IMR-90 (cell line): ENCODE data around the gene CERS6. TPM values are rescaled to one million over a fixed set of nuclear protein-coding genes. Genes with fewer than 3 reads are reported as not detected.

ENCODE experiments used
- ATAC-seq: fragments of 200-7000 bp; cut with Tn5 transposase; 2 replicates; pipeline ENCODE4 v1.9.1; 2020; ENCODE audit warnings: low read depth, mild to moderate bottlenecking, moderate library complexity
- BruUV-seq: library from RNA; stranded (reverse); fragments of 400-500 nt; replicated peaks from 2 replicates; lab custom pipeline; 2021; lab: Mats Ljungman, UMichigan
- CTCF ChIA-PET: fragments of 300-600 bp; formaldehyde crosslinking; extraction: SDS; loops from one replicate; lab custom pipeline; 2021; ENCODE audit warnings: antibody characterized with exemption; lab: Yijun Ruan, JAX
- POLR2A ChIA-PET: fragments of 300-600 bp; sonication (Branson Sonifier 250); formaldehyde crosslinking; loops from one replicate; lab custom pipeline; 2022; ENCODE audit warnings: antibody characterized with exemption; ENCODE audit not compliant: unreplicated experiment; lab: Charles Lee
- DNase-seq: peaks from one replicate; pipeline ENCODE4 v3.0.0; 2013
- H2AFZ ChIP-seq: replicated peaks from 2 replicates; pipeline ENCODE3; 2013; ENCODE audit warnings: low read length, mild to moderate bottlenecking; ENCODE audit not compliant: poor library complexity
- H2AK5ac ChIP-seq: 2 replicates; pipeline ENCODE4 v1.6.1; 2013; ENCODE audit warnings: low read depth, low read length, inconsistent platforms
- H2AK9ac ChIP-seq: replicated peaks from 2 replicates; pipeline ENCODE3; 2013; ENCODE audit warnings: mild to moderate bottlenecking, low read depth, low read length, moderate library complexity; ENCODE audit not compliant: poor library complexity
- H2BK120ac ChIP-seq: 2 replicates; pipeline ENCODE4 v1.6.1; 2013; ENCODE audit warnings: low read depth, low read length, inconsistent platforms
- H2BK15ac ChIP-seq: 3 replicates; pipeline ENCODE4 v1.6.1; 2013; ENCODE audit warnings: low read depth, low read length, inconsistent platforms
- H2BK20ac ChIP-seq: 2 replicates; pipeline ENCODE4 v1.6.1; 2013; ENCODE audit warnings: low read depth, mild to moderate bottlenecking, inconsistent platforms, low read length, moderate library complexity
- H2BK5ac ChIP-seq: 2 replicates; pipeline ENCODE4 v1.6.1; 2013; ENCODE audit warnings: mild to moderate bottlenecking, low read depth, low read length, inconsistent platforms; ENCODE audit not compliant: poor library complexity, severe bottlenecking
- H3K14ac ChIP-seq: replicated peaks from 2 replicates; pipeline ENCODE4 v1.6.1; 2013; ENCODE audit warnings: low read depth, low read length, inconsistent platforms
- H3K18ac ChIP-seq: 2 replicates; pipeline ENCODE4 v1.6.1; 2013; ENCODE audit warnings: low read depth, low read length, control low read depth
- H3K23ac ChIP-seq: 2 replicates; pipeline ENCODE4 v1.6.1; 2013; ENCODE audit warnings: low read depth, low read length, inconsistent platforms
- H3K27ac ChIP-seq: 2 replicates; pipeline ENCODE4 v1.5.1; 2013; ENCODE audit warnings: mild to moderate bottlenecking, control low read depth, low read length; ENCODE audit not compliant: insufficient read depth
- H3K27me3 ChIP-seq: 2 replicates; pipeline ENCODE4 v1.6.1; 2013; ENCODE audit warnings: low read length; ENCODE audit not compliant: control insufficient read depth, insufficient read depth
- H3K36me3 ChIP-seq: 2 replicates; pipeline ENCODE4 v1.6.1; 2013; ENCODE audit warnings: low read length, mixed read lengths; ENCODE audit not compliant: control insufficient read depth, insufficient read depth
- H3K4ac ChIP-seq: 2 replicates; pipeline ENCODE4 v1.6.1; 2013; ENCODE audit warnings: low read depth, low read length, inconsistent platforms
- H3K4me1 ChIP-seq: 2 replicates; pipeline ENCODE4 v1.6.1; 2013; ENCODE audit warnings: low read length, mixed read lengths; ENCODE audit not compliant: control insufficient read depth, insufficient read depth
- H3K4me2 ChIP-seq: 2 replicates; pipeline ENCODE4 v1.6.1; 2013; ENCODE audit warnings: low read depth, mild to moderate bottlenecking, control low read depth, low read length, moderate library complexity
- H3K4me3 ChIP-seq: 2 replicates; pipeline ENCODE4 v1.5.1; 2013; ENCODE audit warnings: low read depth, mild to moderate bottlenecking, control low read depth, low read length, moderate library complexity; ENCODE audit not compliant: insufficient read depth
- H3K56ac ChIP-seq: 2 replicates; pipeline ENCODE4 v1.6.1; 2013; ENCODE audit warnings: low read length, inconsistent platforms; ENCODE audit not compliant: insufficient read depth; ENCODE audit errors: extremely low read depth
- H3K79me1 ChIP-seq, 2 experiments: 2 replicates each; pipeline ENCODE4 v1.6.1; 2013; ENCODE audit warnings: low read length in 2 of 2, inconsistent platforms in 1 of 2, low read depth in 1 of 2
- H3K9ac ChIP-seq: 2 replicates; pipeline ENCODE4 v1.6.1; 2013; ENCODE audit warnings: low read depth, low read length, control low read depth
- H3K9me1 ChIP-seq: 2 replicates; pipeline ENCODE4 v1.6.1; 2013; ENCODE audit warnings: low read length, inconsistent platforms; ENCODE audit not compliant: insufficient read depth
- H3K9me3 ChIP-seq: 2 replicates; pipeline ENCODE4 v1.6.1; 2013; ENCODE audit warnings: low read length; ENCODE audit not compliant: control insufficient read depth, insufficient read depth
- H4K20me1 ChIP-seq: 2 replicates; pipeline ENCODE4 v1.6.1; 2013; ENCODE audit warnings: low read length, inconsistent platforms; ENCODE audit not compliant: insufficient read depth
- H4K5ac ChIP-seq: 2 replicates; pipeline ENCODE4 v1.6.1; 2013; ENCODE audit warnings: mild to moderate bottlenecking, low read depth, low read length, control low read depth
- H4K8ac ChIP-seq, 2 experiments: 2 replicates each; pipeline ENCODE4 v1.6.1; 2013; ENCODE audit warnings: low read depth in 2 of 2, low read length in 2 of 2, control low read depth in 1 of 2, inconsistent platforms in 1 of 2
- H4K91ac ChIP-seq: 2 replicates; pipeline ENCODE4 v1.6.1; 2013; ENCODE audit warnings: low read depth, low read length, inconsistent platforms; ENCODE audit not compliant: insufficient read depth
- BHLHE40 ChIP-seq: fragments of 150-350 bp; IDR thresholded peaks from 2 replicates; pipeline ENCODE4 v1.6.1; 2016; ENCODE audit warnings: mild to moderate bottlenecking, low read depth, low read length
- CHD1 ChIP-seq: IDR thresholded peaks from 2 replicates; pipeline ENCODE4 v1.6.1; 2012; ENCODE audit warnings: low read depth, low read length, improper control_type of control experiment
- MAFK ChIP-seq: IDR thresholded peaks from 2 replicates; pipeline ENCODE4 v1.6.1; 2012; ENCODE audit warnings: low read depth, low read length, improper control_type of control experiment
- MAZ ChIP-seq: IDR thresholded peaks from 2 replicates; pipeline ENCODE4 v1.6.1; 2012; ENCODE audit warnings: low read depth, mild to moderate bottlenecking, low read length, improper control_type of control experiment, moderate library complexity, borderline replicate concordance
- MXI1 ChIP-seq: IDR thresholded peaks from 2 replicates; pipeline ENCODE4 v1.6.1; 2012; ENCODE audit warnings: low read depth, mild to moderate bottlenecking, low read length, moderate library complexity, borderline replicate concordance
- POLR2A ChIP-seq: IDR thresholded peaks from 2 replicates; pipeline ENCODE4 v1.6.1; 2012; ENCODE audit warnings: mild to moderate bottlenecking, low read depth, low read length
- RAD21 ChIP-seq: IDR thresholded peaks from 2 replicates; pipeline ENCODE4 v1.6.1; 2012; ENCODE audit warnings: low read length, improper control_type of control experiment
- RCOR1 ChIP-seq: IDR thresholded peaks from 2 replicates; pipeline ENCODE4 v1.6.1; 2012; ENCODE audit warnings: mild to moderate bottlenecking, low read length, improper control_type of control experiment; ENCODE audit not compliant: insufficient replicate concordance
- SMC3 ChIP-seq: fragments of 150-350 bp; IDR thresholded peaks from 2 replicates; pipeline ENCODE4 v1.6.1; 2016; ENCODE audit warnings: low read depth, mild to moderate bottlenecking, antibody characterized with exemption, low read length, moderate library complexity
- WGBS, 2 experiments: methylation state at CpG; one replicate each; pipeline versions ENCODE4 v1.1.5 to v1.1.7; 2013; ENCODE audit warnings: missing lambda C conversion rate in 2 of 2; ENCODE audit not compliant: insufficient read length in 1 of 2; ENCODE audit errors: extremely low coverage in 2 of 2; 5-methylcytosine and 5-hydroxymethylcytosine counted together
- dilution Hi-C: fragments of 300-500 bp; cut with HindIII; formaldehyde crosslinking; loops from one replicate; pipeline ENCODE4 v1.14.3; 2018; ENCODE audit warnings: low sequenced_read_pairs; ENCODE audit not compliant: unreplicated experiment
- in situ Hi-C: fragments of 300-500 bp; cut with MboI; formaldehyde crosslinking; loops from 3 replicates; pipeline ENCODE4 v1.14.3; 2019; ENCODE audit warnings: low sequenced_read_pairs, inconsistent platforms, mixed read lengths
- intact Hi-C: fragments of 100-400 bp; cut with micrococcal nuclease; formaldehyde crosslinking; loops from 2 replicates; pipeline ENCODE4 v1.10.0; 2022
- polyA plus RNA-seq, 3 experiments: library from polyadenylated mRNA; depleted of rRNA; stranded (reverse); fragments of >200 nt; gene quantifications; 2 replicates each; pipeline ENCODE4 v1.2.3, GENCODE V29; 2012; ENCODE audit warnings: low replicate concordance in 1 of 3
- total RNA-seq: library from RNA; depleted of rRNA; stranded (reverse); fragments of >200 nt; gene quantifications from 2 replicates; pipeline ENCODE4 v1.2.3, GENCODE V29; 2012
- TF ChIP-seq, protein P1 (sequence below): fragments of 150-350 bp; IDR thresholded peaks from 2 replicates; pipeline ENCODE4 v1.6.1; 2016; ENCODE audit warnings: low read depth, mild to moderate bottlenecking, low read length, moderate library complexity, borderline replicate concordance

CERS6 gene
- total and polyA plus RNA-seq, 2 of the 4 experiments (the other 2 are of a cell fraction) = 2.1 to 5.7 TPM

DNA sequence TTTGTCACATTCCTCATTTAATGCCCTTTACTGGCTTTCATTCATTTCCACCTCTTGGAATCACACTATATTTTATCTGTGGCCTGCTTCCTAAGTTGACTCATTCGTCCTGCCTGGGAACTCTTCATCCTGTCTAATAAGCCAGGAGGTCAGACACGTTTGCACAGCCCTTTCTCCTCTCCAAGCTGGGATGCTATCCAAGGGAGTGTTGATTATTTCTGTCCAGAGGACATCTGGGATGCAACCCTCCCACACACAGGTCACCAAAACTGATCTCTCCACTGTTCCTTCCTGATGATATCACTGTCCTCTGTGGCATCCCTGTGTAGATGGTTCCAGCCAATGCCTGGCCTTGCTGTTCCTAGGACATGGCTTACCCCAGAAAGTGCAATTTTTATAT lies 266.5 kb downstream of the CERS6 start:
- no peaks in the 10 kb centered on the region for H3K36me3 ChIP-seq
- H3K9ac ChIP-seq = no peak overlapping the region
- no peak overlapping the region for H3K14ac ChIP-seq
- H3K27me3 ChIP-seq = no peaks in the 10 kb centered on the region
- no peak overlapping the region for H2BK20ac ChIP-seq
- no peaks in the 10 kb centered on the region for H3K9me3 ChIP-seq
- intact Hi-C loops (no loop called here), in situ Hi-C loops (no loop called here), dilution Hi-C loops (no loop called here)
- H3K4ac ChIP-seq = no peak overlapping the region
- H3K23ac ChIP-seq = no peak overlapping the region
- H2BK15ac ChIP-seq = no peak overlapping the region
- POLR2A ChIA-PET = no interaction called here
- CTCF ChIA-PET = no interaction called here
- TF ChIP-seq SMC3 = no peak
- TF ChIP-seq MXI1 = no peak
- TF ChIP-seq MAZ = no peak
- TF ChIP-seq CHD1 = no peak
- no peak for TF ChIP-seq RAD21
- TF ChIP-seq RCOR1 = no peak
- TF ChIP-seq, protein P1, sequence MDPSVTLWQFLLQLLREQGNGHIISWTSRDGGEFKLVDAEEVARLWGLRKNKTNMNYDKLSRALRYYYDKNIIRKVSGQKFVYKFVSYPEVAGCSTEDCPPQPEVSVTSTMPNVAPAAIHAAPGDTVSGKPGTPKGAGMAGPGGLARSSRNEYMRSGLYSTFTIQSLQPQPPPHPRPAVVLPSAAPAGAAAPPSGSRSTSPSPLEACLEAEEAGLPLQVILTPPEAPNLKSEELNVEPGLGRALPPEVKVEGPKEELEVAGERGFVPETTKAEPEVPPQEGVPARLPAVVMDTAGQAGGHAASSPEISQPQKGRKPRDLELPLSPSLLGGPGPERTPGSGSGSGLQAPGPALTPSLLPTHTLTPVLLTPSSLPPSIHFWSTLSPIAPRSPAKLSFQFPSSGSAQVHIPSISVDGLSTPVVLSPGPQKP = no peak
- TF ChIP-seq MAFK = no peak
- TF ChIP-seq BHLHE40 = no peak
- no peak for TF ChIP-seq POLR2A
- peak; percentile 56 for ATAC-seq
- H4K91ac ChIP-seq = no peak overlapping the region
- H3K18ac ChIP-seq = no peak overlapping the region
- H3K27ac ChIP-seq = no peak overlapping the region
- no TSS peak for BruUV-seq
- no peak overlapping the region for H2AK9ac ChIP-seq
- no peak overlapping the region for H3K4me2 ChIP-seq
- H2BK5ac ChIP-seq = no peak overlapping the region
- no peak overlapping the region for H4K5ac ChIP-seq
- WGBS, 2 experiments = no CpG with 5 or more reads among the region's 2 CpGs
- H3K4me3 ChIP-seq = no peak overlapping the region
- no peaks in the 10 kb centered on the region; the same call in 1 of the 2 replicates for H3K9me1 ChIP-seq
- H4K8ac ChIP-seq = no peak overlapping the region
- no peaks in the 10 kb centered on the region for H3K79me1 ChIP-seq
- H2AK5ac ChIP-seq = no peak overlapping the region
- no peak overlapping the region for H2AFZ ChIP-seq
- H2BK120ac ChIP-seq = no peak overlapping the region
- H4K20me1 ChIP-seq = no peaks in the 10 kb centered on the region
- DNase-seq = peak; percentile 52
- no peaks in the 10 kb centered on the region for H3K4me1 ChIP-seq
- H3K56ac ChIP-seq = no peak overlapping the region
